ENCODE data around the gene CD44. TPM values are rescaled to one million over a fixed set of nuclear protein-coding genes. Genes with fewer than 3 reads are reported as not detected.
A peak's percentile ranks its signal among the peaks of the same experiment; 100 is the strongest.

The CD44 gene
- total RNA-seq, 1 experiment from 2014 or later, result 143 TPM

DNA sequence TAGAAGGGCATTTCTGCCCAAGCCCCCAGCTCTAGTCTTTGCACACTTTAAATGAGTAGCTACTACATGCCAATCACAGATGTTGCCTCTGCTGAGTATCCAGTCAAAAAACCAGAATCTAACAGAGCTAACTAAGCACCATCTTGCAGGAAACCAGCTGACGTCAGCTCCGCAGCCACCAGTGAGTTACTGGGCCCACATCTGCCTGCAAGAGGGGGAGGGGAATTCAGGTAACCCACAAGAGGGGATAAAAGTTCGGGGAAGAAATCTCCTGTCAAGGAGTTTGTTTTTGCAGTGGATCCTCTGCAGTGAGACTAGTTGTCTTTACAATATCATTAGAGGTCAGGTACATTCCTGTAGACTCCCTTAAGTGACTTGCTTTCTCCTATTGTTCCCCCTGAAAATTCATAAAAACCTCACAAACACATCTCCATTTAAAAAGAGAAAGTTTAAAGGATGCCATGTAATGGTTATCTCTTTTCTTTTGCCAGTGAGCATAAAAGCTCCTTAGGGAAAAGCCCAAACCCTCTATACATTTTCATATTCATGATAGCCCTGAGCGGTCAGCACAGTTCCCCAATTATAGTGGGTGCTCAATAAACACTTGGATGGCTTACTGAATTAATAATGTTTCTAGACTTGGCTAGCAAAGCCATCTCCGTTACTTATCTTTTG lies 9.3 kb downstream of the CD44 start:
- in situ Hi-C loops (cut with HindIII; ENCODE audit: low pct_unique_long_range_greater_than_20kb, low sequenced_read_pairs), result no loop called here
- no peak for DNase-seq (ENCODE audit: low read depth, low spot score)

DNA sequence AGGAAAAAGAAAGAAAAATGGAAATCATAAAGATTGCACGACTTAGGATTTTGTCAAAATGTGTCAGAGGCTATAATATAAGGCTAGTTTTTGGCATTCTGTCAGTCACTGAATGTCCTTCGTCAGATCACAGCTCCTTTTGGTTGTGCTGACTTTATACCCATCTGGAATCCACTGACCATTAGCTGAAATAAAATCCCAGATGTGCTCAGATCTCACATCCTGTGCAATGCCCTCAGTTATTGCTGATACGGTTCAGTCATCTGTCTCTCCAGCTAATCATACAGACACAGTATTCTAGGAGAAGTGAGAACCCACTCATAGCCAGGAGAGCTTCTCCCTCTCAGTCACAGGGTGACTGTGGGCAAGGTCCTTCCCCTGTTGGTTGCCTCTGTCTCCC lies 11.5 kb downstream of the CD44 start:
- no peak for DNase-seq (ENCODE audit: low read depth, low spot score)
- in situ Hi-C loops (cut with HindIII; ENCODE audit: low pct_unique_long_range_greater_than_20kb, low sequenced_read_pairs), result no loop called here

DNA sequence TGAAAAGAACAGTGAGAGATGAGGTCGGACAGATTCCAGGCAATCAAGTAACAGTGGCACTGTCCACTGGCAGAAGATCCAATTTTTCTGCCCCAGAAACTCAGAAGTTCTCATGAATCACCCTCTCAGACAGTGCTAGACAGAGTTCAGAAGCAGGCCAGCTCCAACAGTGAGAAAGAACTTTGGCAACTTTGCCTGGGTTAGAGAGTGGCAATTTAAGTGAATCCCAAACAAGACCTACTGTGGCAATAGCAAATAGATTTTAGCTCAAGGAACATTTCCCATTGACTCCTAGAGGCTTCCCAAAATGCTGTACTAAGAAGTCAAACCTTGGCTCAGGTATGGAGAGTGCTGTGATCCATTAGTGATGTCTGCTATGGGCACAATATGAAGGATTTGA lies 12.3 kb downstream of the CD44 start:
- DNase-seq (ENCODE audit: low read depth, low spot score), result no peak
- in situ Hi-C loops (cut with HindIII; ENCODE audit: low pct_unique_long_range_greater_than_20kb, low sequenced_read_pairs), result no loop called here

DNA sequence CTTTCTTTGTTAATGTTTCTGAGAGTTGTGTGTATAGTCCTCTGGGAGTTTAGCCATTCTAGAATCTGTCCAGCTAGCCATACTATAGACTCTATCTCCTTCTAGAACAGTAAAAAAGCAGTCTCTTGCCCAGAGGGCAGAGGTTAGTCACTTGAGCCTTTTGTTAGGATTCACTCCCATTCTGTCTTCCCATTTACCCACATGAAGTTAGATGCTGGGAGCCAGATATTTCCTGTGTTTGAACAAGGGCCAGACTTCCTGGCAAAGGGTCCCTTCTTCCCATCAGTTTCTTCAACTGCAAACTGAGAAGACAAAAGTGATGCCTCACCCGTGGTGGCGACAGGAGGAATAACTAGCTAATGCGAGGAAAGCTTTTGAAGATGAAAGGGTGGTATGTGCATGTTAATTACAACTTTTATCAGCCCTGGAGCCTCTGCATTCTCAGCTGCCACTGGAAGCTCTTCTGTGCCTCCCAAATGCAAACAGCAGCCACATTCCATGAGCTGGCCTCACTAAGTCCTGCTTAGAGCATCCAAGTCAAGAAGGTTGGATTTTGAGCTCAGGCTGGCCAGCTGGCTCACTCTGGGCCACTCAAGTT lies 12.8 kb downstream of the CD44 start:
- DNase-seq (ENCODE audit: low read depth, low spot score), result no peak
- in situ Hi-C loops (cut with HindIII; ENCODE audit: low pct_unique_long_range_greater_than_20kb, low sequenced_read_pairs), result no loop called here

DNA sequence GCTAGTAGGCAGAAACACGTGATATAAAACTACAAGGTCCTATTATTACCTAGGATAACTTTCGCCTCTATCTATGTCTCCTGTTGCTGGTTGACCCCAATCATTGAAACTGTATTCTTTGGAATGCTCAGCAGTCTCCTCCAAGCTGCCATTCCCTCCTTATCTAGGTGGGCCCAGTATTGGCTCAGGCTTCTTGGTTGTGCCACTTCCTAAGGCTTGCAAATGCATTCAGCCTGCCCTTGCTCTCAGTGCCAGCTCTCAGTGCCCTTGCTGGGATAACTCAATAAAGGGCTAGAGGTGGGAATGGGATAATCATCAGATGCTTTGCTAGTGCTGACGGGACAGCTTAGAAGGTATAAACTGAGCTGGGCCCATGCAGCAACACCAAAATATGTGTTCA lies 13.6 kb downstream of the CD44 start:
- no peak for DNase-seq (ENCODE audit: low read depth, low spot score)
- in situ Hi-C loops (cut with HindIII; ENCODE audit: low pct_unique_long_range_greater_than_20kb, low sequenced_read_pairs), result no loop called here

DNA sequence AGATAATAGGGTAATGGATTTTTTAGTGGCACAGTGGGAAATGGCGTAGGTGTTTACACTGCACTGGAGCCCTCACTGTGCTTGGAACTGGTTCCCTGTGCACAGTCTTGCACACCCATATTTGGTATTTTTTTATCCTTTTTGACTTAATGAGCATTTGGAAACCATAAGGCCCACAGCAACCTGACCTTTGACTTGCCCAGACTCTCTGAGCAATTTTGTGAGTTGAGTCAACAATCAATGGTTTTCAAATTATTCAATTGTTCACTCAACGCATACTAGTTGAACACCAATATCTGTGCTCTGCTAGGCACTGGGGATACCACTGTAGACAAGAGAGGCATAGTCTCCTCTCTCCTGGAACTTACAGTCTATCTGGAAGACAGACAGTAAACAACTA lies 14.3 kb downstream of the CD44 start:
- in situ Hi-C loops (cut with HindIII; ENCODE audit: low pct_unique_long_range_greater_than_20kb, low sequenced_read_pairs), result no loop called here
- no peak for DNase-seq (ENCODE audit: low read depth, low spot score)

DNA sequence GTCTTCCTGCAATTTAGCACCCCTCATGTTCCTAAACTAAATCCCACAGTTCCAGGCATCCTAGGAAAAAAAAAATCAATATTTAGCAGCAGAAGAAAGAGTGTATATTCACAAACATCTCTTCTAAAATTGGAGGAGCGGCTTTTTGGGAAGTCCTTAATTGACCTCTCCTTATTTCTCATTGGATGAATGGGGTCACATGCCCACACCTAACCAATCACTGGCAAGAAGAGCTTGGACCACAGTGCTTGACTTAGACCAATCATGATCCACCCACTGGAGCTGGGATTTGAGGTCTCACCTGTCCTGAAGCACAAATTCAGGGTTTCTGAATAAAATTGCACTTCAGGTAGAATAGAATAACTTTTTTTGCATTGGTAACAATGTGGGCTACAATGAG lies 16.0 kb downstream of the CD44 start:
- DNase-seq (ENCODE audit: low read depth, low spot score), result no peak
- in situ Hi-C loops (cut with HindIII; ENCODE audit: low pct_unique_long_range_greater_than_20kb, low sequenced_read_pairs), result no loop called here

DNA sequence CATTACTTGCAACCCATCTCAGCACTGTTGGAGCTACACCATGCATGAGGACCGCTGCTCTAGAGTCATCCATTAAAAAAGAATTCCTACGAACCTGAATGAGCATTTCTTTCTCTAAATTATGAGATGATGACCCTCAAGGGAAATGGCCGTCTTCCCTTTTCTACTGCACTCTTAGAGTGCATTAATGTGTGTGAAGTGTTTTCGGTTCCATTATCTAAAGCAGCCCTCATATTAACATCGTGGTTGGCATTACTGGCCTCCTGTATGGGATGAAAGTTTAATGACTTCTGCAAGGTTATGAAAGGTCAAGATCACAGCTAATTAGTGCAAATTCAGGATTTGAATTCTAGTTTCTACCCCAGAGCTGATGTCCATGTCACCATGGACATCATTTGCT lies 16.7 kb downstream of the CD44 start:
- no peak for DNase-seq (ENCODE audit: low read depth, low spot score)
- in situ Hi-C loops (cut with HindIII; ENCODE audit: low pct_unique_long_range_greater_than_20kb, low sequenced_read_pairs), result no loop called here

DNA sequence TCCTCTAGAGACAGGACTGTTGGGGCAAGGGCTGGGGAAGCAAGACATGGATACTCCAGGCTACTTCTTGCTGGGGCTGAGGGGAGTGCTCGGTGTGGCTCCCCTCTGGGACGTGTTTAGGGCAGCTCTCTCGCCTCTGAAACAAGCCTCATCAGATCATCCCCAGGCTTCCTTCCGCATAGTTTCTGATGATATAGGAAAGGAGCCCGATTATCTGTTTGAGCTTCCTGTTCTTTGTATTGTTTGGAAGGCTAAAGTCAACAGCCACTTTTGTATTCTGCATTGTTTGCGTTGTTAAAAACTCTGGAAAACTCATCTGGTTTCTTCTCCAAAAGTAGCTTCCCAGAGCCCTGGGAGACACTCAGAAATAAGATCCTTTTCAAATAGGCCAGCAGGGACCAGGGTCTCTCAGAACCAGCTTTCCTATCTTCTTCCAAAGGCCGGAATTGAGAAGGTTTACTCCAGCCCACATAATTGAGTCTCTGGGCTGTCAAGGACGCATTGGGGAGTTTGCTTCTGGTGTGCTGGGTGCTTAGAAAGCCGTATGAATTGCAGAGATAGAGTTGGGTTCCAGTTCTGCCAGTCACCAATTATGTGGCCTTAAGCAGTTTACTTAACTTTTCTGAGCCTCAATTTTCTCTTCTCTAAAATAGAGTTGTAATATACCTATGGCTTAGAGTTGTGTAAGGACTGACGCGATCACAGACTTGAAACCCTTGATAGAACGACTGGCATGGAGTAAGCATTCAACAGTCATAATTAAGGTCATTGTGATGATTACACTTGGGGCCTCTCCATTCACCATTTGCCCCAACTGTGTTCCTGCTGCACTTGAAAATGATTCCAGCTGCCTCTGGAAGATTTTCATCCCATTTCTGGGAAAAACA lies 19.1 kb downstream of the CD44 start:
- in situ Hi-C loops (cut with HindIII; ENCODE audit: low pct_unique_long_range_greater_than_20kb, low sequenced_read_pairs), result no loop called here
- no peak for DNase-seq (ENCODE audit: low read depth, low spot score)

DNA sequence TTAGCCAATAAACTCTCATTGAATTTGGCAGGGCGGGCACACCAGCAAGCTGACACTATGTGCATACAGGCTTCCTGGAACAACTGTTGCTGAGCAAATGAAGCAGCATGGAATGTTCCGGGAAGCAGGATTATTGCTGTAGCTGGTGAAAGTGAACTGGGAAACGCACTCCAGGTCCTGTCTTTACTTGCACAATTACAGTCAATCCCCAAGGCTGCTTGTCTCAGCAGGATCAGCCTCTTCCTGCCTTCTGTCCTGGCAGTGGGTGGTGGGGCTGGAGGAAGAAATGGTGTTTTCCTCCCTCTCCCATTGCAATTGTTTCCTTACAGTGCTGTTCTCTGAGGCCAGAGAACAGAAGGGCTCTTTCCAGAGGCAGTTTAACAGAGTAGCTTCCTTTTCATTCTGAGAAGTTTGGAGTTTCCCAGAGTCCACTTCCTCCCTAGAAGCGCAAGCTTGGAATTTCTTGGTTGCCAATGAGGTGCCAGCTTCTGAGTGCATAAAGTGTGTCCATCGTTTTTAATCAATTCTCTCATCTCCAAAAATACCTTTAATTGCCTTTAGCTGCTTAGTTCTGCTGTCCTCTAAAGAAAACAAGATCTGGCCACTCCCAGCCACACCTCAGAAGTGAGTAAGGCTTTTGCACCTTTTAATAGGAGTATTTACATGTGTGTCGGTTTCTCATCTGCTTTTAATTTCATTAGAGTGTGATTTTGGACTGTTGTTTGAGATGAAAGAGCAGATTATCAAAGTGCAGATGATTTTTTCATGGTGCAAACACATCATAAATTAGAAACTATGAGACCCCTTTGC lies 19.9 kb downstream of the CD44 start:
- DNase-seq (ENCODE audit: low read depth, low spot score), result no peak
- in situ Hi-C loops (cut with HindIII; ENCODE audit: low pct_unique_long_range_greater_than_20kb, low sequenced_read_pairs), result no loop called here

DNA sequence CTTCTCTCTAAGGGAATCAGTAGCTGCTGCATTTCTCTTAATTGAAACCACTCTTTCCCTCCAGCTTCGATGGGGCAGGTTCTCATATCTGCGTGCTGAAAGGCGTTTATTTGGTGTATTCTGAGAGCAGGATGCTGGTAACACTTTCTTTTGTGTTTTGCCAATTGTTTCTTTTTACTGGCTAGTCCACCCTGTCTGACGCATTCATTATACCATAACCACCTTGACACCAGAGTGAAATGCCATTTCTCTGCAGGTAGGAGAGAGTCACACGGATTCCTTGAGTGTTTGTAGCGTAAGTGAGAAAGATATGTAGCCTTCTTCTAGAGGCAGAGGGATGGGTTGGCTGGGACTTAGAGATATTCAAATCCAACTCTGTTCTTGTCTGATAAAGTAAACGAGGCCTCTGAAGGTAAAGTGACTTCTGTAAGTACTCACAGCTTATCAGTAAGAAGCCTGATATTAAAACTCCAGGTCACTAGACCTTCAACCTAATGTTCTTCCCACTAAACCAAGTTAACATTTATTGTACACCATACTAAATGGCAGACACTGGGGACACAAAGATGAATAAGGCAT lies 21.4 kb downstream of the CD44 start:
- in situ Hi-C loops (cut with HindIII; ENCODE audit: low pct_unique_long_range_greater_than_20kb, low sequenced_read_pairs), result no loop called here
- no peak for DNase-seq (ENCODE audit: low read depth, low spot score)

DNA sequence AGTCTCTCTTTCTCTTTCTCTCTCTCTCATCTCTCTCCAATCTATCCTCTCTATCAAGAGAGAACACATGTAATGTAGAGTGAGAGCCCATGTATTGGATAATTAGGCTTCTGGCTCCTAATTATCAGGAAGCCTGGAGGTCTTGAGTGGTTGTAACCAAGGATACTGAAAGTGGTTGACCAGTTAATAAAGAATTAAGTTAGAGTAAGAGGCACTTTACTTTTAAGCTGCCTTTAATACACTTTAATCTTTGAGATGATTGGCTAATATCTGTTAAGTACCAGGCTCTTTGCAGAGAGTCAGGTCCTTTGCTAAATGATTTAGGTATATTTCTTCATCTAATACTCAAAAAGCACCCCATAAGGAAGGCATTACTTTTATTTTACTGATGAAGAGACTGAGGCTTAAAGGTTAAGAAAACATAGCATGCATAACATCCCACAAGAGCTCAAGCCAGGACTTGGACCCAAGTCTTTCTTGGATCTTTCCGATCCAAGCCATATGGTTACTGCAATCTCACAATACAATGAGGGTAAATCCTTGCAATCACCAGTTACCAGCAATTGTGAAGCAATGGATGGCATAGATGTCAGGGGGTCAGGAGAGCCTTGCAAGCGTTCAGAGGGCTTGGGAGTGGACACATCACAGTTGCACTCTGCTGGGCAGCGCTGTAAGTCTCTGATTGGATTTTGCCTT lies 22.1 kb downstream of the CD44 start:
- in situ Hi-C loops (cut with HindIII; ENCODE audit: low pct_unique_long_range_greater_than_20kb, low sequenced_read_pairs), result no loop called here
- DNase-seq (ENCODE audit: low read depth, low spot score), result no peak

DNA sequence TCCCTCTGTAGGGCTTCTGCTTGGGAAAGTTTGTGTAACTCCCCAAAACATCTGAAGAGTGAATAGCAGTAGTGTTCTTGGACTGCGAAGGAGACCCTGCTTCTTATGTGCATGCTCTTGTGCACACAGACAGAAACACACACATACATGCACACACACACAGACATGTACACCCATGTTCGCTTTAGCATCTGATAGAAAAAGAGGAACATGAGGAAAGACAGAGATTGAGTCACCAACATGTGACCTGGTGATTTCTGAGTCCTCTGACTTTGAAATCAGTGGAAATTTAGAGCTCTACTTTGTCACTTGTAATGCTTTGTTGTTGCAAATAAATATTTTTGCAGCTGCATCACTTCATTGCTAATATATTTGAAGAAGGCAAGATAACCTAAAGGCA lies 23.8 kb downstream of the CD44 start:
- in situ Hi-C loops (cut with HindIII; ENCODE audit: low pct_unique_long_range_greater_than_20kb, low sequenced_read_pairs), result no loop called here
- no peak for DNase-seq (ENCODE audit: low read depth, low spot score)

DNA sequence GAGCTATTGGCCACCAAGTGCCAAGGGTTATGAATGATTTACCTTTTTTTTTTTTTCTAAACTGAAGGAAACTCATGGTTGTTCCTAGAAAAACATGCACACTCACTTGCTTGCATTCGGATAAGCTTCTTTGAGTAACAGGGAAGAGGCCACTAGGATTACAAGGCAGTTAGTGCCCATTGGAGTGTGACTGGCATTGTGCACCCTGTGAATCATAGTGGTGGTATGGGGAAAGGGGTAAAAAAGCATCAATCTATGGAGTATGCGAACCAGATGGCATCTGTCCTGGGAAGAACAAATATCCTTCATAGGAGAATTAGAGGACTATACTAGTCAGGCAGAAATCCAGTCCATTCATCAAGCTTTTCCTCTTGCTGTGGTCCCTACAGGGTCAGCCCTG lies 24.2 kb downstream of the CD44 start:
- no peak for DNase-seq (ENCODE audit: low read depth, low spot score)
- in situ Hi-C loops (cut with HindIII; ENCODE audit: low pct_unique_long_range_greater_than_20kb, low sequenced_read_pairs), result no loop called here

DNA sequence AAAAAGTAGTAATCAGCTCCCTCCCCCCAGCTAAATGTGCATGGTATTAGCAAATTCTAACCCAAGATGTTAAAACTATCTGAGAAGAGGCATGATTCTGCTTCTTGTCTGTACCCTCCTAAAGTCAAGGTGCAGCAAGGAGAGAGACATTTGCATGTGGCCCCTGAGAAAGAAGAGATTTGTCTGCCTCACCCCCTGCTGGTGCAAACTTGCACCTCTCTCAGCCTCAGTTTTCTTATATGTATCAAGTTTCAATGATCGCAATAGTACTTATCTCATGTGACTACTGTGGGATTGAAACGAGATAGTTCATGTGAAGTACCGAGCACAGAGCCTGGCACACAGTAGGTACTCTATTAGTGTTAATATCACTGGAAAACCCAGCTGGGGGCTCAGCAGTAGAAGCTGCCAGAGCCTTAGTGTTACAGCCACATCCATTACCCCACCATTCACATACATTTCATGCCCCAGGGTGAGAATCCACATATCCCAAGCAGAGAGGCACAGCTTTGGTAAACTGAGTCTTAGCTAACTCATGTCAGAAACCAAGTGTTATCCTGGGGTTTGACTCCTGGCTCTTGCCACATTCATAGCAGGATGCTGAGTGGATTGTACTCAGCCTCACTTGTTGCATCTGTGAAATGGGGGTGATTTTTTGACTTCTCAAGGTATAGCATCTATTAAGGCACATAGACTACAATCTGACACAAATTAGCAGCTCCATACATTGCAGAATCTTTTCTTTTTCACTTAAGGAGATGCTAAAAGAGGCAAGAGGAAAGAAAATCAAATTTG lies 24.9 kb downstream of the CD44 start:
- in situ Hi-C loops (cut with HindIII; ENCODE audit: low pct_unique_long_range_greater_than_20kb, low sequenced_read_pairs), result no loop called here
- peak; percentile 58 for DNase-seq (ENCODE audit: low read depth, low spot score)

DNA sequence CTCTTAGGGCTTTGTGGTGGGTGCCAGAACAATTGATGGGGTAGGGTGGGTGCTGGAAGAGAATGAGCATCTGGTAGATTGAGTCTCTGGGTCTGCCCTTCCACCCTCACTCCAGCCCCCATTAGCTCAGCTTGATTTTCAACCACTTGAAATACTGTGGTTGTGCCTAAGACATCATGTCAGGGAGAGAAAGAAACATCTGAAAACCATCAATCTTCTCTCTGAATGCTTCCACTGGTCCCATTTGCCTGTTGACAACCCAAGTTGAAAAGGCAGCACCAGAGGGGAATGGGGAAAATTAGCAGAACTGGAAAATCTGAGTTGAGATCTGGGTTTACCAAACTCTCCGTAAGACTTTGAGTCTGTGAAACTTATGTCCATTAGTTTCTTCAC lies 26.1 kb downstream of the CD44 start:
- no peak for DNase-seq (ENCODE audit: low read depth, low spot score)
- in situ Hi-C loops (cut with HindIII; ENCODE audit: low pct_unique_long_range_greater_than_20kb, low sequenced_read_pairs), result no loop called here

All from SK-MEL-5 (cell line).